ENCODE data around the gene MYL3.

The MYL3 gene

DNA sequence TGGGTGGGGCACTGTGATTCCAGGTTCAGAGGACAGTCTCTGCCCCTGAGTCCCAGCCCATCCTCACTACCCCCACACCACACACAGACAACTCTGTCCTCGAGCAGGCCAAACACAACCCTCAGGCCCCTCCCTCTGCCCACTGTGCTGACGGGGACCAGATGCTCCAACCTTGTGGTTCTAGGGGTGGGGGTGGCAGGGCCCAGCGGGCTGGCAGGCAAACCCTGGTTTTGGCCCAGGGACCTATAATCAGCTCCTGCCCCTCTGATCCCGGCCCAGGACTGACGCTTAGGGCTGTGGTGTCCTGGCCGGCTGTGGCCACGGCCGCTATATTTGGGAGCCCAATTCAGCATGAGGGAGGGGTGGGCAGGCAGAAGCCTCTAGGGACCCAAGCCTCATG is 5.0 kb upstream of the MYL3 start:
- Histone ChIP-seq H3K4me1 (ENCODE audit: insufficient read depth, low read length) (no peaks in the 10 kb centered on the region; the same call in 1 of the 2 replicates), H3K9me3 (ENCODE audit: control insufficient read depth, insufficient read depth, low read length) (no peaks in the 10 kb centered on the region), H3K36me3 (ENCODE audit: insufficient read depth, low read length) (no peaks in the 10 kb centered on the region), H3K9ac (ENCODE audit: low read depth, low read length) (no peak overlapping the region)

DNA sequence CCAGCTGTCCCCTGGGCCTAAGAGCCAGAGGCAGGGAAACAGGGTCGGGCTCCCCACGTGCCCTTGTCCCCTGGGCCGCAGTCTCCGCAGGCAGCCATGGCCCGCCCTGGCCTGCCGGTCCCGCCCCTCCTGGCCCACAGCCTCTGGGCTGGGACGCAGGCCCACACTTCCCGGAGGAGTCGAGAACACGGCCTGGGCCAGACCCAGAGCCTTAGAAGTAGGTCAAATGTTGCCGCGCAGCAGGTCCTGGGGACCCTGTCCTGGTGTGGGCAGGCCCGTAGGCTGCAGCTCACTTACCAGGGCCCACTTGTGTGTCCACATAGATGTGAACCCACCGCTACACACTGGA is 4.3 kb upstream of the MYL3 start:
- H3K36me3 ChIP-seq (ENCODE audit: insufficient read depth, low read length), result no peaks in the 10 kb centered on the region
- no peak overlapping the region for H3K9ac ChIP-seq (ENCODE audit: low read depth, low read length)
- no peaks in the 10 kb centered on the region for H3K9me3 ChIP-seq (ENCODE audit: control insufficient read depth, insufficient read depth, low read length)
- peaks cover 4% of the 10 kb centered on the region; the same call in 1 of the 2 replicates for H3K4me1 ChIP-seq (ENCODE audit: insufficient read depth, low read length)

DNA sequence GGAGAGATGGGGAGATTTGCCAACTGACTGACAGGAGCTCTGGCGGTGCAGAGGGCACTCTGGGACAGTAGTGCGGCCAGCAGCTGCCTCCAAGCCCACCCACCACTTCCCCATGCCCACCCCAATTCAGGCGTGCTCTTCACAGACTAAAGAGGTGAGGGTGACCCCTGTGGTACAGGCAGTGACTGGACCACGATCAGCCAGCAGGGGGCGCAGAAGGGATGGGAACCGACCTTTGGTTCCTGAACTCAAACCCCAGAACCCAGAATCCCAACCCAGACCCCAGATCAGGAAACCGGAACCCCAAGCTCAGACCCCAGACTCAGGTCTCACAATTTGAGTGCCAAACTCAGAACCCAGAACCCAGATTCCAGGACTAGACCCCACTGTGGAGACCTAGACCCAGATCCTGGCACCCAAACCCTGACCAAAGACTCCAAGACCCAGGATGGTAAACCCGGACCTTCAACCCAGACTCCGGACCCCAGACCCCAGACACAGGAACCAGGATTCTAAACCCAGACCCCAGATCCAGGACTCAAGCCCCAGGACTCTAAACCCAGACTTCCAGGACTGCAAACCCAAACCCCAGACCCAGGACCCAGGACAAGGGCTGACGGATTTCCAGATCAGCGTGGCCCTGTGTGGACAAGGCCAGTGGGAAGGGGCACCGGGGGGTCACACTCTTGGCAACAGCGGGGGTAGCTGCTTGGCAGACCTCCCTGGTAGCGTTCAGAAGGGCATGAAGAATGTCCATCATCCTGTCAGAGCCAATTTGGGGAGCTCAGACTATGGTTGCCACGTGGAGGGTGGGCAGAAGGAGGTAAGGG is 3.7 kb upstream of the MYL3 start:
- H3K9me3 ChIP-seq (ENCODE audit: control insufficient read depth, insufficient read depth, low read length), result no peaks in the 10 kb centered on the region
- H3K4me1 ChIP-seq (ENCODE audit: insufficient read depth, low read length), result peaks cover 4% of the 10 kb centered on the region; the same call in 1 of the 2 replicates
- H3K9ac ChIP-seq (ENCODE audit: low read depth, low read length), result no peak overlapping the region
- H3K36me3 ChIP-seq (ENCODE audit: insufficient read depth, low read length), result no peaks in the 10 kb centered on the region

DNA sequence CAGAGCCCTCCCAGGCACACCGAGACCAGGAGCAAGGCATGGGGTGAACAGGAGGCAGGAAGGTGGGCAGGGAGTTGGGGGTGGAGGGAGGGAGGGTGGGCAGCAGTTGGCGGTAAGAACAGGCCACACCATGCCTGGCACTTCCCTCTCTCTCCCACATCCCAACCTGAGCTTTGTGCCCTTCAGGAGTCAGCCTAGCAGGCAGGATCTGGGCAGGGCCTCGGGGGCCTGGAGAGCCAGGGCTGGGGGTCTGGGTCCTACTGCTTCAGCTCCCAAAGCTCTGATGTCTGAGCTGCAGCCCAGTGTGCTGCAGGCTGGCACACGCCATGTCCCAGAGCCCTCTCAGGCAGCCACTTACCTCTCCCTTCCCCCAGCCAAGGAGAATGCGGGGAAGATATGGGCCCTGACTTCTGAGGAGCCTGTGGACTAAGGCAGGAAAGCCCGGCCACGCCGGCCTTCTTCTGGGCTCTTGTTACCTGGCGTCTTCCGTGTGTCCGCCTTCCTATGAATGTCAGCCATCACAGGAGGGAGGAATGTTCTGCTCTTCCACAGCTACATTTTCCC is 2.9 kb upstream of the MYL3 start:
- Histone ChIP-seq H3K9ac (ENCODE audit: low read depth, low read length) (no peak overlapping the region), H3K9me3 (ENCODE audit: control insufficient read depth, insufficient read depth, low read length) (no peaks in the 10 kb centered on the region), H3K4me1 (ENCODE audit: insufficient read depth, low read length) (peaks cover 4% of the 10 kb centered on the region; the same call in 1 of the 2 replicates), H3K36me3 (ENCODE audit: insufficient read depth, low read length) (no peaks in the 10 kb centered on the region)

DNA sequence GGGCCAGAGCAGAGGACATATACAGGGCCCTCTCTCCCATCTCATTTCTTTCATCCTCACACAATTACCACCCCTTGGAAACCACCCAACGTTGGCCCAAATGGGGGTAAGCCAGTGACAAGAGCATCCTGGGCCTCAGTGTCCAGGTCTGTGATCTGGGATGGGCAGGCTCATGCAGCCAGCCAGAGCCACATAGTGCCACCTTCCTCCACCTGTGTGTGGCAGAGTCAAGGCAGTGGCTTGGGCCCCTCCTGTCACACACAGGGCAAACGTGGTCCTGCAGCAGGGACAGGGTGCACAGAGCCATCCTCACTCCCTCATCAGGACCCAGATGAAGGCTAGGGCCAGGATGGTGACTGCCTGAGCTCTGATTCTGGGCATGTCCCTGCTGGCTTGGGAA is 2.3 kb upstream of the MYL3 start:
- H3K9ac ChIP-seq (ENCODE audit: low read depth, low read length), result no peak overlapping the region
- H3K9me3 ChIP-seq (ENCODE audit: control insufficient read depth, insufficient read depth, low read length), result no peaks in the 10 kb centered on the region
- H3K36me3 ChIP-seq (ENCODE audit: insufficient read depth, low read length), result no peaks in the 10 kb centered on the region
- H3K4me1 ChIP-seq (ENCODE audit: insufficient read depth, low read length), result peaks cover 4% of the 10 kb centered on the region; the same call in 1 of the 2 replicates

DNA sequence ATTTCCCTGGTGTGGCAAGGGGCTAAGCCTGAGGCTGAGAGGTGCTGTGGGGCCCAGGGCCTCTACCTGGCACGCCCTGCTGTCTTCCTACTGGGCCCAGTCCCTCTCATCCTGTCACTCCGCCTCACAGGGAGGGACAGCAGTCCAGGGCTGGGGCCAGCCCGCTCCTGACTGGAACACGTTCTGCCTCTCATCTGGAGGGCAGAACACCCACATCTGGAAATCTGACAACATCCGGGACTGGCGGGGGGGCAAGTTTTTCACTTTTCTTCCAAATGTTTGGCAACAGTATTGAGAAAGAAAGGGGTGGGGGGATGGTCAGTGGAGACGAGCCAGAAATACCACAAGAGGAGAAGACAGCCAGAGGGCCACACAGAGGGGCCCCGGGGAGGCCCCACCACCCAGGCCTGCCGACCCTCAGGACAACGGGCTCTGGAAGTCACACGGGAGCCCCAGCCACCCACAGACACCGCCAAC is 1.8 kb upstream of the MYL3 start:
- H3K9ac ChIP-seq (ENCODE audit: low read depth, low read length), result no peak overlapping the region
- no peaks in the 10 kb centered on the region for H3K36me3 ChIP-seq (ENCODE audit: insufficient read depth, low read length)
- H3K9me3 ChIP-seq (ENCODE audit: control insufficient read depth, insufficient read depth, low read length), result no peaks in the 10 kb centered on the region
- peaks cover 4% of the 10 kb centered on the region; the same call in 1 of the 2 replicates for H3K4me1 ChIP-seq (ENCODE audit: insufficient read depth, low read length)

DNA sequence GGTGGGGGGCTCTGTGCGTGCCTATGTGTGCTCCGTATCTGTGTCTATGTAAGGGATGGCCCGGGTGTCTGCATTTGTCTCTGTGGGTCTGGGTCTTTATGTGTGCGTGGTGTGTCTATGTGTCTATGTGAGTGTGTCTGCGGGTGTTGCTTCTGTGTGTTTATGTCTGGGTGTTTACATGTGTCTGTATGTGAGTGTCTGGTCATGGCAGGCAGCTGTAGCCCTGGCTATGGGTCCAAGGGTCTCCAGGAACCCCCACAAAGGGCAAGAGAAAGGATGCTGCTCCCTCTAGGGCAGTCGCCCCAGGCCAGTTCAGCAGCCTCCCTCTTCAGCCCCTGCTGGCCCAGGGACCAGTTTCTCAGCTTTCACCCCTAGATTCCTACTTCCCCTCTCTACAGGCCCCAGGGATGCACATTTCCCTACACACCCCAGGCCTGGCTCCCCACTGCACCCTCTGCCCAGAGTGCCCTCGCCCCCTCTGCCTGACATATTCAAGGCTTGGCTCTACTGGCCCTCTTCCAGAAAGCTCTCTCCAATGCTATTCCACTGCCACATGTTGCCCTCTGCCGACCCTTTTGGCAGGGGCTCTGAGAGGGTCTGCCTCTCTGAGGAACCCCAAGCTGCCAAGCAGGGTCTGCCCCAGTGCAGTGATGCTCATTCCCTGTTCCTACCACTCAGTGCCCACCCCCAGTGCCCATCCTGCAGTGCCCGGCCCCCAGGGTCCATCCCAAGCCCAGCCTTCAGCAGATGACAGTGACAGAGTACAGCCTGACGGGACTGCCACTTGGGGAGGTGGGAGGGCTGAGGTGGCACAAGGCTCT is 1.0 kb upstream of the MYL3 start:
- Histone ChIP-seq H3K9me3 (ENCODE audit: control insufficient read depth, insufficient read depth, low read length) (no peaks in the 10 kb centered on the region), H3K4me1 (ENCODE audit: insufficient read depth, low read length) (peaks cover 4% of the 10 kb centered on the region; the same call in 1 of the 2 replicates)

DNA sequence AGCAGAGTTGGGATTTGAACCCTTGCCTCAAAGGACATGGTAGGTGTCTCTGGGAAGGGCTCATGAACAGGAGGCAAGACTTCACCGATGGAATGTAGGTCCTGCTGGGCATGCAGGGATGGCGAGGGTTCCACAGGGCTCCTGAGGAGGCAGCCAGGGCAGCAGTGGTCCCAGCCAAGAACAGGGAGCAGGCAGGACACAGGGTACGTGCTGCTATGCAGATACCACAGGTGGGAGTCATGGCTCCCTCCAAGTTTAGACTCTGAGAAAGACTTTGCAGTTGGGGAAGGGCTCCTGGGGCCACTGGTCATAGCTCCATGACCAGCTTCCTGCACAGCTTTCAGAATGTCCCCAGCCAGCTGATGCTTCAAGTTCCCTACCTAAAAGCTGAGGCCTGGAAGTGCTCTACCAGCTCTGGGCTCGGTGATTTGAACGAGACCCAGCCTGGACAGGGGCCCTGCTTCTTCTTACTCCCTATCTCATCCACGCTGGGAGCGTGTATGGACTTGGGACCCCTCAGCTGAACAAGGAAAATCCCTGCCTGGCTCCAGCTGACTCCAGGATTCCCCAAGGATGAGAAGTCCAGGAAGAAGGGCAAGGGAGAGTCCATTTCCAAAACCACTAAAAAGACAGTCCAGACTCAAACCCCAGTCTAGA is 747 bp downstream of the MYL3 start:
- no peak overlapping the region for H3K9ac ChIP-seq (ENCODE audit: low read depth, low read length)
- no peaks in the 10 kb centered on the region for H3K36me3 ChIP-seq (ENCODE audit: insufficient read depth, low read length)
- no peaks in the 10 kb centered on the region for H3K9me3 ChIP-seq (ENCODE audit: control insufficient read depth, insufficient read depth, low read length)
- peaks cover 4% of the 10 kb centered on the region; the same call in 1 of the 2 replicates for H3K4me1 ChIP-seq (ENCODE audit: insufficient read depth, low read length)

More for the DNA sequence above, 1.0 kb upstream of the MYL3 start:
- H3K36me3 ChIP-seq (ENCODE audit: insufficient read depth, low read length), result no peaks in the 10 kb centered on the region
- H3K9ac ChIP-seq (ENCODE audit: low read depth, low read length), result no peak overlapping the region

DNA sequence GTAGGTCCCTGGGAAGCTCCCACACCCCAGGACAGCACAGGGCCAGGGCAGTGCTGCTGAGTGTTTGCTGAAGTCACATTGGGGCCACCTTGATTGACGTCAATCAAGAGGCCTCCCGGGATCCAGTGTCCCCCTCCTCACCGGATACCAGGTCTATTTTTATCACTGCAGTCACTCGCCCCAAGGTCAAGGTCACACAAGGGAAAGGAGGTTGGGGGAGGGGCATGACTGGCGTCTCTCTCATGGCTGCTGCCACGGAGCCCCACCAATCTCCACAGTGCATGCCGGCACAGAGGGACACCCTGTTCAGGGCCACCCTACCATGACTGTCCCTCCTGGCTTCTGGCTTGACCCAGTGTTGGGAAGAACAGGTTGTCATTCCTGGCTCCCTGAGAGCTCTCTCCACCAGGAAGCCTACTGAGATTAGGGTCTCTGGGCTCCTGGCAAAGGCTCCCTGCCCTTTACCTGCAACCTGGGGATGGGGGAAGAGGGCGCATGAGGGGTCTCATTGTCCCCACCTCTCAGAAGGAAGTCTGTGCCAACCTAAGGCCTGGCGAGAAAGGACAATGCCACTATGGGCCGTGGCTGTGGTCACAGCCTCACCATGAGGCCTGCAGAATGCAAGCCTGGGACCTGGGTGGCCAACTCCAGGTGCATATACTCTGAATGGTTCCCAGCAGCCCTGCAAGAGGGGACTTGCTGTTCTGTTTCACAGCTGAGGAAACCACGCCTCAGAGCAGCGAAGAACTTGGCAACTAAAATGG is 1.5 kb downstream of the MYL3 start:
- peaks cover 4% of the 10 kb centered on the region; the same call in 1 of the 2 replicates for H3K4me1 ChIP-seq (ENCODE audit: insufficient read depth, low read length)
- H3K36me3 ChIP-seq (ENCODE audit: insufficient read depth, low read length), result no peaks in the 10 kb centered on the region
- H3K9ac ChIP-seq (ENCODE audit: low read depth, low read length), result no peak overlapping the region
- no peaks in the 10 kb centered on the region for H3K9me3 ChIP-seq (ENCODE audit: control insufficient read depth, insufficient read depth, low read length)

DNA sequence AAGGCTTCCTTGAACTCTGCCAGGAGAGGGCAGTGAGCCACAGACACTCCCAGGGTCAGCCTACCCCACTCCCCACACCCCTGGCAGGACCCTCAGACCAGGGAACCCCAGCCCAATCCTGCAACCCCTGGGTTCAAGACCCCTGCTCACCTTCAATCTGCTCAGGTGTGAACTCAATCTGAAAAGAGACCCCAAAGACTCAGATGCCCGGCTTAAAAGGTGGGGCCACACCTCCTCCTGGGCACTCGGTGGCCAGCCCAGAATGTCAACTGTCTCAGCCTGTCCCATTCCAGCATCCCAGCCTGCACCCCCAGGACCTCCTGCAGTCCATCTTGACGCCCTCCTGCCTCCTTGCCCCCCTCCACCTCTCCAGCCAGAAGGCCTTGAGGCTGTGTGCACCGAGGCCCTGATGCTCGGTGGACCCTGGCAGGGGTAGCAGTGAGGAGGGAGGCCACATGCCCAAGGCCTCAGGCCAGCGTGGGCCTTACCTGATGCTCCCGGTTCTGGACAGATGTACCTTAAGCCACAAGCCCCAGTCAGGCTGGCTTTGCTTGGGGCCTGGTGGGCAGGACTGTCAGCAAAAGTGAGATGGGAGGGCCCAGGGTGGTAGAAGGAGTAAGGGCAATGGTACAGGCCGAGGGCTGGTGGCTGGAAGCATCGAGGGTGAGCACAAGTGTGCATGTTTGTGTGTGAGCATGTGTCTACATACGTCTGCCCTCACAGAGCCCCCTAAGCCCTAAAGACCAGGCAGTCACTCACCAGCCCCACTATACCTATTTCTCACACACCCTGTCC is 2.2 kb downstream of the MYL3 start:
- no peaks in the 10 kb centered on the region for H3K9me3 ChIP-seq (ENCODE audit: control insufficient read depth, insufficient read depth, low read length)
- no peak overlapping the region for H3K9ac ChIP-seq (ENCODE audit: low read depth, low read length)
- peaks cover 4% of the 10 kb centered on the region; the same call in 1 of the 2 replicates for H3K4me1 ChIP-seq (ENCODE audit: insufficient read depth, low read length)
- no peaks in the 10 kb centered on the region for H3K36me3 ChIP-seq (ENCODE audit: insufficient read depth, low read length)

DNA sequence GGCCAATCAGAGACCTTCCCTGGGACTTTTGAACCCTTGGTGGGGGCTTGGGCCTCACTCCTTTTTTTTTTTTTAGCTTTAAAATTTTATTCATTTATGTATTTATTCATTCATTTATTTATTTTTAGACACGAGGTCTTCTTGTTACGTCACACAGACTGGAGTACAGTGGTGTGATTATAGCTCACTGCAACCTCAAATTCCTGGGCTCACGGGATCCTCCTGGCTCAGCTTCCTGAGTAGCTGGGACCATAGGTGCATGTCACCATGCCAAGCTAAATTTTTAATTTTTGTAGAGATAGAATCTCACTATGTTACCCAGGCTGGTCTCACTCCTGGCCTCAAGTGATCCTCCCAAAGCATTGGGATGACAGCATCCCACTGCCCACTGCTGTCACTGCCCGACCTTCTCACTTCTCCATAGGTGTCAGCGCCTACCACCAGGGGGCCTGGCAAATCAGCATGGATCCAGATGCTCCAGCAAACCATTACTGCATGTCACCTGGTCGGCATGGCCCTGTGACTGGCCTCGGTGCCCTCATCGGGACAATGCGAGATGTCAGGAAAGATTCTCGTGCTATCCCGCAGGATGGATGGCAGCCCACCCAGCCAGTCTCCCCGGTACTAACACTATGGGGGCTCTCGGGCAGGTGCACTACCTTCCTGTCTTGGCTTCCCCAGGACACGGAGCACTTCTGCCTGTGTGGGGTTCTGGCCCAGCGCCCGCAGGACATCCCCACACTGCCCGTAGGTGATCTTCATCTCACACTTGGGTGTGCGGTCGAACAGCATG is 3.0 kb downstream of the MYL3 start:
- Histone ChIP-seq H3K4me1 (ENCODE audit: insufficient read depth, low read length) (peaks cover 4% of the 10 kb centered on the region; the same call in 1 of the 2 replicates), H3K9ac (ENCODE audit: low read depth, low read length) (no peak overlapping the region), H3K9me3 (ENCODE audit: control insufficient read depth, insufficient read depth, low read length) (no peaks in the 10 kb centered on the region)

DNA sequence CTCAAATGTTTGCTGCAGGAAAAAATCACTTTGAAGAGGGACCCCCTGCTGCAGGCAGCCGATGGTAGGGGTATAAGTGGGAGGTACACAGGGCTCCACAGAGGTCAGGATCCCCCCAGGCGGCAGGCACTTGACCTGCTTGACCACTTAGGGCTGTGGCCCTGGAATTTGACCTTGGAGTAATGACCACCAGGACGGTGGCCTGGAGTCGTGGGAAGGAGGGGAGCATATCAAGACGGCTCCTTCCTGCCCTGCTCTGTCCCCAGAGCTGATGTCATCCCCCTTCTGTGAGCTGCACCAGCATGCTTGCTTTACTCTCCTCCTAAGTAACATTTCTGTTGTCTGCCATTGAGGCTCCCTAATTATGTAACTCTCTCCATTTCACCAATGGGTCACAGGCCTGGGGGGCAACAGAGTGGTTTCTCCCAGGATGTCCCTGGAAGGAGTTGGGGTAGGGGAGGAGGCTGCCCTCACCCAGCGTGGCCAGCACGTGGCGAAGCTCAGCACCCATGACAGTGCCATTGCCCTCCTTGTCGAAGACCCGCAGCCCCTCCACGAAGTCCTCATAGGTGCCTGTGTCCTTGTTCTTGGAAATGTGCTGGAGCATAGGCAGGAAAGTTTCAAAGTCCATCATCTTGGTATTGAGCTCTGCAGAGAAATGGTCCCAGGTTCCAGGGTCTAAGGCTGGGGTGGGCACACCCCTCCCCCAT is 4.1 kb downstream of the MYL3 start:
- H3K36me3 ChIP-seq (ENCODE audit: insufficient read depth, low read length), result no peaks in the 10 kb centered on the region
- no peak overlapping the region for H3K9ac ChIP-seq (ENCODE audit: low read depth, low read length)
- H3K4me1 ChIP-seq (ENCODE audit: insufficient read depth, low read length), result peaks cover 4% of the 10 kb centered on the region; the same call in 1 of the 2 replicates
- H3K9me3 ChIP-seq (ENCODE audit: control insufficient read depth, insufficient read depth, low read length), result no peaks in the 10 kb centered on the region

More for the DNA sequence above, 3.0 kb downstream of the MYL3 start:
- H3K36me3 ChIP-seq (ENCODE audit: insufficient read depth, low read length), result no peaks in the 10 kb centered on the region

Measured in ES-I3 (cell line).